Activated naive CD4-positive, alpha-beta T cell treated with anti-CD3 and anti-CD28 coated beads, Interleukin-2, amount 50 U/mL, for 24 hours (primary cell): ENCODE data around the gene NPAS3.

ENCODE experiments used
- H3K27ac Mint-ChIP-seq: one replicate; pipeline ENCODE4 v1.8.0; 2021; ENCODE audit warnings: mild to moderate bottlenecking, mixed read lengths
- H3K27me3 Mint-ChIP-seq: one replicate; pipeline ENCODE4 v1.8.0; 2021; ENCODE audit warnings: mixed read lengths
- H3K36me3 Mint-ChIP-seq: one replicate; pipeline ENCODE4 v1.8.0; 2021; ENCODE audit warnings: mixed read lengths
- H3K4me1 Mint-ChIP-seq: one replicate; pipeline ENCODE4 v1.8.0; 2021; ENCODE audit warnings: mixed read lengths
- H3K4me3 Mint-ChIP-seq: one replicate; pipeline ENCODE4 v1.8.0; 2021; ENCODE audit warnings: mild to moderate bottlenecking, mixed read lengths
- H3K9me3 Mint-ChIP-seq: one replicate; pipeline ENCODE4 v1.8.0; 2021; ENCODE audit warnings: mixed read lengths

NPAS3 gene

GRCh38 chr14:33026850-33027430, 88.3 kb downstream of the NPAS3 start:
- H3K9me3 Mint-ChIP-seq: peaks cover 7% of the 10 kb centered on the region
- H3K4me1 Mint-ChIP-seq: no peaks in the 10 kb centered on the region
- no peaks in the 10 kb centered on the region for H3K27me3 Mint-ChIP-seq
- no peaks in the 10 kb centered on the region for H3K36me3 Mint-ChIP-seq
- H3K27ac Mint-ChIP-seq: no peak overlapping the region
- no peak overlapping the region for H3K4me3 Mint-ChIP-seq

GRCh38 chr14:33029511-33029910, 90.8 kb downstream of the NPAS3 start:
- H3K27ac Mint-ChIP-seq: no peak overlapping the region
- H3K4me3 Mint-ChIP-seq: no peak overlapping the region
- peaks cover 7% of the 10 kb centered on the region for H3K9me3 Mint-ChIP-seq
- no peaks in the 10 kb centered on the region for H3K36me3 Mint-ChIP-seq
- no peaks in the 10 kb centered on the region for H3K4me1 Mint-ChIP-seq
- no peaks in the 10 kb centered on the region for H3K27me3 Mint-ChIP-seq

- Mint-ChIP-seq H3K36me3 (no peaks in the 10 kb centered on the region), H3K4me3 (no peak overlapping the region), H3K27ac (no peak overlapping the region), H3K4me1 (no peaks in the 10 kb centered on the region), H3K27me3 (no peaks in the 10 kb centered on the region), H3K9me3 (peaks cover 3% of the 10 kb centered on the region)
Measured at GRCh38 chr14:33030386-33030785, 91.7 kb downstream of the NPAS3 start.

GRCh38 chr14:33035416-33036194, 96.9 kb downstream of the NPAS3 start:
- H3K9me3 Mint-ChIP-seq: no peaks in the 10 kb centered on the region
- H3K4me3 Mint-ChIP-seq: no peak overlapping the region
- H3K36me3 Mint-ChIP-seq: no peaks in the 10 kb centered on the region
- no peaks in the 10 kb centered on the region for H3K27me3 Mint-ChIP-seq
- H3K4me1 Mint-ChIP-seq: no peaks in the 10 kb centered on the region
- no peak overlapping the region for H3K27ac Mint-ChIP-seq

GRCh38 chr14:33039311-33039710, 100.6 kb downstream of the NPAS3 start:
- H3K27me3 Mint-ChIP-seq: no peaks in the 10 kb centered on the region
- H3K27ac Mint-ChIP-seq: no peak overlapping the region
- H3K9me3 Mint-ChIP-seq: no peaks in the 10 kb centered on the region
- H3K4me1 Mint-ChIP-seq: no peaks in the 10 kb centered on the region
- H3K36me3 Mint-ChIP-seq: no peaks in the 10 kb centered on the region
- H3K4me3 Mint-ChIP-seq: no peak overlapping the region

- Mint-ChIP-seq H3K36me3 (no peaks in the 10 kb centered on the region), H3K27ac (no peak overlapping the region), H3K27me3 (no peaks in the 10 kb centered on the region), H3K4me1 (no peaks in the 10 kb centered on the region), H3K4me3 (no peak overlapping the region), H3K9me3 (no peaks in the 10 kb centered on the region)
Measured at GRCh38 chr14:33040372-33041140, 101.9 kb downstream of the NPAS3 start.

GRCh38 chr14:33042591-33042990, 103.9 kb downstream of the NPAS3 start:
- no peaks in the 10 kb centered on the region for H3K27me3 Mint-ChIP-seq
- no peaks in the 10 kb centered on the region for H3K36me3 Mint-ChIP-seq
- H3K9me3 Mint-ChIP-seq: no peaks in the 10 kb centered on the region
- H3K4me3 Mint-ChIP-seq: no peak overlapping the region
- H3K4me1 Mint-ChIP-seq: no peaks in the 10 kb centered on the region
- H3K27ac Mint-ChIP-seq: no peak overlapping the region

- no peaks in the 10 kb centered on the region for H3K36me3 Mint-ChIP-seq
- H3K27ac Mint-ChIP-seq: no peak overlapping the region
- H3K9me3 Mint-ChIP-seq: no peaks in the 10 kb centered on the region
- H3K4me1 Mint-ChIP-seq: no peaks in the 10 kb centered on the region
- no peak overlapping the region for H3K4me3 Mint-ChIP-seq
- no peaks in the 10 kb centered on the region for H3K27me3 Mint-ChIP-seq
Measured at GRCh38 chr14:33045760-33046159, 107.1 kb downstream of the NPAS3 start.

- peaks cover 5% of the 10 kb centered on the region for H3K9me3 Mint-ChIP-seq
- no peak overlapping the region for H3K4me3 Mint-ChIP-seq
- no peaks in the 10 kb centered on the region for H3K36me3 Mint-ChIP-seq
- H3K4me1 Mint-ChIP-seq: no peaks in the 10 kb centered on the region
- H3K27me3 Mint-ChIP-seq: no peaks in the 10 kb centered on the region
- H3K27ac Mint-ChIP-seq: no peak overlapping the region
Measured at GRCh38 chr14:33052943-33053342, 114.3 kb downstream of the NPAS3 start.

GRCh38 chr14:33056213-33056612, 117.5 kb downstream of the NPAS3 start:
- Mint-ChIP-seq H3K27ac (no peak overlapping the region), H3K9me3 (peaks cover 5% of the 10 kb centered on the region), H3K36me3 (no peaks in the 10 kb centered on the region), H3K27me3 (no peaks in the 10 kb centered on the region), H3K4me1 (no peaks in the 10 kb centered on the region), H3K4me3 (no peak overlapping the region)

- Mint-ChIP-seq H3K27me3 (no peaks in the 10 kb centered on the region), H3K4me3 (no peak overlapping the region), H3K36me3 (no peaks in the 10 kb centered on the region), H3K4me1 (no peaks in the 10 kb centered on the region), H3K9me3 (peaks cover 5% of the 10 kb centered on the region), H3K27ac (no peak overlapping the region)
Measured at GRCh38 chr14:33057585-33057984, 118.9 kb downstream of the NPAS3 start.

GRCh38 chr14:33061667-33062325, 123.1 kb downstream of the NPAS3 start:
- Mint-ChIP-seq H3K4me1 (no peaks in the 10 kb centered on the region), H3K27ac (no peak overlapping the region), H3K4me3 (no peak overlapping the region), H3K9me3 (no peaks in the 10 kb centered on the region), H3K27me3 (no peaks in the 10 kb centered on the region), H3K36me3 (no peaks in the 10 kb centered on the region)

GRCh38 chr14:33062476-33062875, 123.8 kb downstream of the NPAS3 start:
- H3K4me3 Mint-ChIP-seq: no peak overlapping the region
- H3K9me3 Mint-ChIP-seq: peaks cover 1% of the 10 kb centered on the region
- no peaks in the 10 kb centered on the region for H3K36me3 Mint-ChIP-seq
- H3K27me3 Mint-ChIP-seq: no peaks in the 10 kb centered on the region
- no peaks in the 10 kb centered on the region for H3K4me1 Mint-ChIP-seq
- H3K27ac Mint-ChIP-seq: no peak overlapping the region

- H3K27ac Mint-ChIP-seq: no peak overlapping the region
- no peaks in the 10 kb centered on the region for H3K36me3 Mint-ChIP-seq
- H3K27me3 Mint-ChIP-seq: no peaks in the 10 kb centered on the region
- H3K4me1 Mint-ChIP-seq: no peaks in the 10 kb centered on the region
- peaks cover 5% of the 10 kb centered on the region for H3K9me3 Mint-ChIP-seq
- H3K4me3 Mint-ChIP-seq: no peak overlapping the region
Measured at GRCh38 chr14:33062881-33063280, 124.2 kb downstream of the NPAS3 start.

GRCh38 chr14:33063521-33063920, 124.8 kb downstream of the NPAS3 start:
- H3K27me3 Mint-ChIP-seq: no peaks in the 10 kb centered on the region
- no peaks in the 10 kb centered on the region for H3K4me1 Mint-ChIP-seq
- H3K36me3 Mint-ChIP-seq: no peaks in the 10 kb centered on the region
- no peak overlapping the region for H3K4me3 Mint-ChIP-seq
- peaks cover 6% of the 10 kb centered on the region for H3K9me3 Mint-ChIP-seq
- H3K27ac Mint-ChIP-seq: no peak overlapping the region

GRCh38 chr14:33065634-33066033, 127.0 kb downstream of the NPAS3 start:
- Mint-ChIP-seq H3K9me3 (peaks cover 6% of the 10 kb centered on the region), H3K4me3 (no peak overlapping the region), H3K27ac (no peak overlapping the region), H3K36me3 (no peaks in the 10 kb centered on the region), H3K4me1 (no peaks in the 10 kb centered on the region), H3K27me3 (no peaks in the 10 kb centered on the region)
